OCI-LY1 (cell line): ENCODE results near the gene WNK1.

Experiments
- H2AFZ ChIP-seq: fragments of 200-600 bp; sonication (generic), shearing (Covaris generic); 2 replicates; pipeline ENCODE4 v1.6.0; 2014; ENCODE audit warnings: antibody characterized with exemption, mild to moderate bottlenecking, low read length
- H3F3A ChIP-seq: fragments of 200-600 bp; sonication (generic), shearing (Covaris generic); 2 replicates; pipeline ENCODE4 v1.6.0; 2014; ENCODE audit warnings: mild to moderate bottlenecking, antibody characterized with exemption, low read length, moderate library complexity; ENCODE audit not compliant: insufficient read depth
- H3K27ac ChIP-seq: fragments of 200-600 bp; sonication (generic); 2 replicates; pipeline ENCODE4 v1.5.1; 2014; ENCODE audit warnings: low read length, mixed run types, mild to moderate bottlenecking, low read depth; ENCODE audit not compliant: poor library complexity, severe bottlenecking
- H3K27me3 ChIP-seq: fragments of 200-600 bp; sonication (generic); 2 replicates; pipeline ENCODE4 v1.6.0; 2014; ENCODE audit warnings: antibody characterized with exemption, mild to moderate bottlenecking, low read length, moderate library complexity; ENCODE audit not compliant: insufficient read depth
- H3K36me3 ChIP-seq: fragments of 200-600 bp; sonication (generic); 2 replicates; pipeline ENCODE4 v1.6.1; 2014; ENCODE audit warnings: mild to moderate bottlenecking, antibody characterized with exemption, low read length, moderate library complexity, mixed read lengths; ENCODE audit not compliant: insufficient read depth
- H3K4me1 ChIP-seq: fragments of 200-600 bp; sonication (generic); 2 replicates; pipeline ENCODE4 v1.5.1; 2014; ENCODE audit warnings: mild to moderate bottlenecking, low read length, moderate library complexity; ENCODE audit not compliant: insufficient read depth, severe bottlenecking
- H3K4me2 ChIP-seq: fragments of 200-600 bp; sonication (generic), shearing (Covaris generic); 2 replicates; pipeline ENCODE4 v1.6.1; 2014; ENCODE audit warnings: low read length
- H3K4me3 ChIP-seq: fragments of 200-600 bp; sonication (generic); 2 replicates; pipeline ENCODE4 v1.5.1; 2014; ENCODE audit warnings: low read length, low read depth, mild to moderate bottlenecking, mixed read lengths; ENCODE audit not compliant: poor library complexity, severe bottlenecking
- H3K79me2 ChIP-seq: fragments of 200-600 bp; shearing (Covaris generic); 2 replicates; pipeline ENCODE4 v1.6.1; 2016; ENCODE audit warnings: mixed run types, low read length, mixed read lengths; ENCODE audit not compliant: insufficient read depth
- H3K9ac ChIP-seq: fragments of 200-600 bp; sonication (generic), shearing (Covaris generic); 2 replicates; pipeline ENCODE4 v1.6.1; 2014; ENCODE audit warnings: mild to moderate bottlenecking, low read length, mixed read lengths
- H3K9me2 ChIP-seq: fragments of 200-600 bp; sonication (generic), shearing (Covaris generic); 2 replicates; pipeline ENCODE4 v1.6.1; 2014; ENCODE audit warnings: low read depth, mild to moderate bottlenecking, low read length, mixed read lengths
- H3K9me3 ChIP-seq: fragments of 200-600 bp; shearing (Covaris generic); 2 replicates; pipeline ENCODE4 v1.6.1; 2014; ENCODE audit warnings: low read length, mixed read lengths
- H4K20me1 ChIP-seq: fragments of 200-600 bp; sonication (generic), shearing (Covaris generic); 2 replicates; pipeline ENCODE4 v1.6.0; 2016; ENCODE audit warnings: mild to moderate bottlenecking, low read length; ENCODE audit not compliant: insufficient read depth
- CTCF ChIP-seq: fragments of 200-600 bp; sonication (generic), shearing (Covaris generic); IDR thresholded peaks from 2 replicates; pipeline ENCODE4 v1.5.1; 2017; ENCODE audit warnings: mild to moderate bottlenecking, antibody characterized with exemption, low read length, moderate library complexity, mixed read lengths
- EZH2 ChIP-seq: fragments of 200-600 bp; sonication (generic), shearing (Covaris generic); IDR thresholded peaks from 2 replicates; pipeline ENCODE4 v1.8.0; 2017; ENCODE audit warnings: borderline replicate concordance, mixed run types, mild to moderate bottlenecking, antibody characterized with exemption, low read length, moderate library complexity, mixed read lengths

Gene WNK1

GRCh38 chr12:739349-739748 lies 13.0 kb upstream of the WNK1 start:
- Histone ChIP-seq H3K9me3 (peaks cover 4% of the 10 kb centered on the region), H4K20me1 (no peaks in the 10 kb centered on the region), H3K27me3 (no peaks in the 10 kb centered on the region)

GRCh38 chr12:740921-741320 lies 11.5 kb upstream of the WNK1 start:
- no peaks in the 10 kb centered on the region for H3F3A ChIP-seq
- H3K36me3 ChIP-seq = no peaks in the 10 kb centered on the region; the same call in 1 of the 2 replicates
- H3K27me3 ChIP-seq = no peaks in the 10 kb centered on the region
- TF ChIP-seq EZH2 (no peak), CTCF (no peak)
- peaks cover 9% of the 10 kb centered on the region for H3K4me1 ChIP-seq
- H3K9me3 ChIP-seq = no peaks in the 10 kb centered on the region
- H3K9ac ChIP-seq = no peak overlapping the region
- no peaks in the 10 kb centered on the region for H3K9me2 ChIP-seq
- H3K4me2 ChIP-seq = no peak overlapping the region
- no peak overlapping the region for H2AFZ ChIP-seq
- H3K4me3 ChIP-seq = no peak overlapping the region
- no peak overlapping the region for H3K27ac ChIP-seq
- no peaks in the 10 kb centered on the region for H4K20me1 ChIP-seq
- no peaks in the 10 kb centered on the region for H3K79me2 ChIP-seq

More at GRCh38 chr12:739349-739748, 13.0 kb upstream of the WNK1 start:
- Histone ChIP-seq H3K4me2 (no peak overlapping the region), H3F3A (no peaks in the 10 kb centered on the region), H3K36me3 (no peaks in the 10 kb centered on the region; the same call in 1 of the 2 replicates), H3K79me2 (no peaks in the 10 kb centered on the region), H3K9me2 (no peaks in the 10 kb centered on the region), H3K4me1 (peaks cover 9% of the 10 kb centered on the region), H3K9ac (no peak overlapping the region), H3K4me3 (no peak overlapping the region), H2AFZ (no peak overlapping the region), H3K27ac (no peak overlapping the region)
- TF ChIP-seq CTCF = no peak
- no peak for TF ChIP-seq EZH2

- H3K9ac ChIP-seq = peak overlapping the region; percentile 81
- H2AFZ ChIP-seq = peak overlapping the region; percentile 32; the same call in 1 of the 2 replicates
- peaks cover 8% of the 10 kb centered on the region for H3K36me3 ChIP-seq
- no peaks in the 10 kb centered on the region for H3K9me2 ChIP-seq
- TF ChIP-seq CTCF (no peak), EZH2 (no peak)
- H3K9me3 ChIP-seq = no peaks in the 10 kb centered on the region
- H3K4me2 ChIP-seq = peak overlapping the region; percentile 87
- no peaks in the 10 kb centered on the region for H4K20me1 ChIP-seq
- H3K27me3 ChIP-seq = no peaks in the 10 kb centered on the region
- peaks cover 26% of the 10 kb centered on the region for H3K4me1 ChIP-seq
- peak overlapping the region; percentile 86 for H3K4me3 ChIP-seq
- peak overlapping the region; percentile 92 for H3K27ac ChIP-seq
- H3K79me2 ChIP-seq = peaks cover 17% of the 10 kb centered on the region
- H3F3A ChIP-seq = peaks cover 11% of the 10 kb centered on the region; the same call in 1 of the 2 replicates
These were observed 2.6 kb upstream of the WNK1 start for GRCh38 chr12:749751-750270.
